ENCODE data around the gene LEPROT.

- TF ChIP-seq CTCF (conservative IDR thresholded peaks at IDR 0.05; ENCODE audit: low read depth in 2 of 2) (no peak), EZH2phosphoT487 (IDR thresholded peaks at IDR 0.05; ENCODE audit: unreplicated experiment) (no peak), POLR2AphosphoS5 (IDR thresholded peaks at IDR 0.05; ENCODE audit: low read depth) (no peak), EZH2 (IDR thresholded peaks at IDR 0.05; ENCODE audit: low read depth, unreplicated experiment) (no peak)
Observed at GRCh38 chr1:65424573-65424889, 4.1 kb downstream of the LEPROT start.
